RPMI8226 (cell line): ENCODE measurements around the gene KRT7.
"Not testable (repeated sequence)": the region's sequence is repeated elsewhere in the genome, so short reads cannot be mapped to it uniquely, and the experiment has no call there.

Experiments
- DNase-seq: peaks from one replicate; pipeline ENCODE4 v3.0.0-alpha.2; 2015

KRT7 gene

DNA sequence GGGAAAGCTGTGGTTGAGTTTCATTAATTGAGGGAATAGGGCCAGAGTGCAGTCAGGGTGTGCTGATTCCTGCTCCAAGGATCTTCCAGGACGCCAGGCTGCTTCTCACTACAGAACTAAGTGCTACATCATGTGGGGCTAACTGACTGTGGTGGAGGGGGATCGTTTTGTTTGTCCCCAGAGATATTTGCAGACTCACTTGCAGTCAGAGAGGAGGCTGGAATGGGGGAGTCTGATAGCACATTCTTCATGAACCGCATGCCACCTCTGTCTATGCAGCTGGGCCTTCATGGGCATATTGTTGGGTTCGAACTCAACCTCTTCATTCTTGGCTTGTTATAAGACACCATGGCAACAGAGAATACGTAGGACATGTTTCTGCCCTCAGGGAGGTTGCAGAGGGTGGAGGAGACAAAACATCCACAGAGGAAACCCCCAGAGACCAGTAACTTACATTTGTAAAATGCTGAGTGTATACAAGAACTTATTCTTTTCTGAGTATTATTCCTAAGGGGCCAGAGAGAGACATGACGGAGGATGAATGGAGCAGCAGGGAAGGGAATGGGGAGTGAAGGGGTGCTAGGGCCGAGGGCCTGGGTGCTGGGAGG is 13.0 kb downstream of the KRT7 start:
- no peak for DNase-seq

GRCh38 chr12:52246720-52247621 is 13.9 kb downstream of the KRT7 start:
- DNase-seq, result no peak

GRCh38 chr12:52247622-52248540 is 14.8 kb downstream of the KRT7 start:
- no peak for DNase-seq

GRCh38 chr12:52248541-52249461 is 15.8 kb downstream of the KRT7 start:
- DNase-seq, result peak; percentile 82

GRCh38 chr12:52249511-52250047 is 16.5 kb downstream of the KRT7 start:
- peak; percentile 49 for DNase-seq

- no peak for DNase-seq
Measured at GRCh38 chr12:52250048-52250990, 17.3 kb downstream of the KRT7 start.

- DNase-seq, result no peak
Measured at GRCh38 chr12:52251367-52252051, 18.5 kb downstream of the KRT7 start.

GRCh38 chr12:52252175-52252615 is 19.2 kb downstream of the KRT7 start:
- DNase-seq, result peak; percentile 29

GRCh38 chr12:52252728-52253343 is 19.8 kb downstream of the KRT7 start:
- DNase-seq, result no peak

GRCh38 chr12:52253391-52254179 is 20.5 kb downstream of the KRT7 start:
- DNase-seq, result no peak

GRCh38 chr12:52254180-52254964 is 21.3 kb downstream of the KRT7 start:
- no peak for DNase-seq

DNA sequence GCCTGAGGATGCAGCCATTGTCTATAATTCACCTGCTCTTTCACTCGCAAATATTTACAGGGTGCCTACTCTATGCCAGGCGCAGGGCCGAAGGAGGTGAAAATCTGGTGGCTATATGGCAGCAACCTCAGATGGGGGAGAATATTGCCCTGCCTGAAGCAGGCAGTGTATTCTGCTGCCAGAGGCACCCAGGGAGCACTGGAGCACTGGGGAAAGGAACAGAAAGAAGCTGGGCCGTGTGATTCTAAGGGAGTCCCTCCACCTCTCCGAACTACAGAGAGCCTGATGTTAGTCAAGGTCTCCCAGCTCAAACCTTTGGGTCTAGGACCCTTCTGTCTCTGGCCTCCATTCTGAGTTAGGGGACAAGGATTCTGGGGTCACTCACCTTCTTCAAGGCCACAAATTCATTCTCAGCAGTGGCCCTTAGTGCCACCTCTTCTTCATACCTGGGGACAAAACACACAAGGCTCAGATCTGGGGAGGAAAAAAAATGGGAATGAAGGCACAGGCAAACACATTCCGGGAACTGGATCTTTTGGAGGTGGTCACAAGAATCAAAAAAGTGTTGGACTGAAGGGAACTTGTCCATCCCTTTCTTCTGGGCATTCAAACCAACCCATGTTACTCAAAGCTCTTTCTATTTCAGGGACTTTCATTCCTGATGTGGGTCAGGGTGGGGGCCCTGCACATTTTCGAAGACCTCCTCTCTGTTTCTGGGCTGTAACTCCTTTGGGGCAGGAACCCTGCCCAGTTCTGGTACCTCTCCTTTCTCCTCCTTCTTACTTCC is 22.1 kb downstream of the KRT7 start:
- no peak for DNase-seq

DNA sequence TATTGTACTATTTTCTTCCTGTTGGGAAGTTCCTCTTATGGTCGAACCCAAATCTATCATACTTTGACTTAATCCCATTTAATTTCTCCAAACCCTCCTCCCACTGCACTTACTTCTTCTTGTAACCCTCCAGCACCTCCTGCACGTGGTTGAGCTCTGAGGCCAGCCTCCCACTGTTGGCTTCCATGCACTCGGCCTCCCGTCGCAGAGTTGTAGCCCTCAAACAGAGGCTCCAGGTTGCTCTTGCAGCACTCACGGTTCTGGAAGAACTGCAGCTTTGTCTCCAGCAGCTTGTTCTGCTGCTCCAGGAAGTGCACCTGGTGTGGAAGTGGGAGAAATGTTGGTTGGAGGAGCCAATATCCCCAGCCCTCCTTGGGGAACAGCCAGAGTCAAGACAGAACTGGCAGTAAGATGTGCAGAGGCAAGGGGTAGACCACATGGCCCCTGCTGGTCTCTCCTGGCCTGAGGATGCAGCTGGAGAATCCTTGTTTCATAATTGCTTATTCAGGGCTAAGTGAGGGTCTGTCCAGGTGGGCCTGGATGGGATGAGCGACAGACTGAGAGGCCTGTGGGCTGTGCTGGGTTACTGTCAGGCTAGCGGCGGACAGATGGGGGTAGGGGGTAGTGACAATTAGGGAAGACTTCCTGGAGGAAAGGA is 23.0 kb downstream of the KRT7 start:
- no peak for DNase-seq

- no peak for DNase-seq
Measured at GRCh38 chr12:52256584-52256935, 23.5 kb downstream of the KRT7 start.

GRCh38 chr12:52257074-52257551 is 24.1 kb downstream of the KRT7 start:
- DNase-seq, result no peak

DNA sequence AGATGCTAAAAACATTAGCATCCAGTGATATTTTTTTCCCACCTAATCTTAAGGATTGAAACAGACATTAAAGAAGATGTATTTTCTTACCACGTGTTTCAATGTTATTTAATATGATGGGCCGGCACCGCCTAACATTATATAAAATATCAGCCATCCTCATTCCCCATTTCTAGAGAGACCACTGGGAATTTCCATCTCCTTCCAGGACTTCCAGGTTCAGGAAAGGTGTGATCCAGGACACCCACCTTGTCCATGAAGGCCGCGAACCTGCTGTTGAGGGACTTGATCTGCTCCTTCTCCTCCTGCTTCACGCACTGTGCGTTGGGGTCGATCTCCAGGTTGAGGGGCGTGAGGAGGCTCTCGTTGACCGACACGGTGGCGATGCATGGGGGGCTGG is 24.9 kb downstream of the KRT7 start:
- not testable (repeated sequence) for DNase-seq
